HL-60 (cell line): ENCODE data around the gene SCYL1.

Experiments used
- DNase-seq, 2 experiments: peaks; one replicate each; pipeline ENCODE4 v3.0.0-alpha.2; 2010 to 2020; ENCODE audit warnings: low read depth in 1 of 2, low spot score in 1 of 2
- H3K27ac ChIP-seq: fragments of 250-450 bp; sonication (Bioruptor Pico); replicated peaks from 2 replicates; pipeline ENCODE4 v1.5.1; 2020; ENCODE audit warnings: mild to moderate bottlenecking, moderate library complexity
- H3K27me3 ChIP-seq: fragments of 250-450 bp; sonication (Bioruptor Pico); 2 replicates; pipeline ENCODE4 v1.5.1; 2021; ENCODE audit warnings: mild to moderate bottlenecking, moderate library complexity; ENCODE audit not compliant: insufficient read depth, poor library complexity, severe bottlenecking
- H3K4me3 ChIP-seq: replicated peaks from 2 replicates; pipeline ENCODE4 v1.5.1; 2011; ENCODE audit warnings: mild to moderate bottlenecking, control low read depth, low read length; ENCODE audit not compliant: insufficient read depth
- CTCF ChIP-seq: IDR thresholded peaks from one replicate; pipeline ENCODE4 v1.5.1; 2011; ENCODE audit warnings: low read length, control low read depth, inconsistent platforms; ENCODE audit not compliant: insufficient read depth
- GABPA ChIP-seq: IDR thresholded peaks from 2 replicates; pipeline ENCODE4 v1.6.1; 2012; ENCODE audit warnings: low read depth
- POLR2AphosphoS5 ChIP-seq: IDR thresholded peaks from 2 replicates; pipeline ENCODE4 v1.6.1; 2012; ENCODE audit warnings: low read depth
- REST ChIP-seq: IDR thresholded peaks from 2 replicates; pipeline ENCODE4 v1.6.1; 2012; ENCODE audit warnings: low read depth; ENCODE audit not compliant: insufficient replicate concordance
- SPI1 ChIP-seq: IDR thresholded peaks from 2 replicates; pipeline ENCODE4 v1.6.1; 2012; ENCODE audit warnings: low read depth, mild to moderate bottlenecking, borderline replicate concordance

SCYL1 gene

GRCh38 chr11:65478388-65479183 lies 46.3 kb upstream of the SCYL1 start:
- H3K27ac ChIP-seq, result peak overlapping the region; percentile 98
- H3K27me3 ChIP-seq, result no peaks in the 10 kb centered on the region
- no peak for TF ChIP-seq POLR2AphosphoS5
- no peak for TF ChIP-seq GABPA
- TF ChIP-seq SPI1, result no peak
- TF ChIP-seq CTCF, result no peak
- TF ChIP-seq REST, result no peak
- DNase-seq, result no peak
- no peak overlapping the region for H3K4me3 ChIP-seq

GRCh38 chr11:65479184-65480145 lies 45.4 kb upstream of the SCYL1 start:
- Histone ChIP-seq H3K27ac (0 out of 2 replicates have a peak overlapping the region, but pooled peaks have one; percentile 16), H3K4me3 (no peak overlapping the region), H3K27me3 (no peaks in the 10 kb centered on the region)
- DNase-seq, result no peak
- TF ChIP-seq GABPA (no peak), REST (no peak), POLR2AphosphoS5 (no peak), SPI1 (no peak), CTCF (no peak)

- no peaks in the 10 kb centered on the region for H3K27me3 ChIP-seq
- no peak overlapping the region for H3K27ac ChIP-seq
- H3K4me3 ChIP-seq, result no peak overlapping the region
- TF ChIP-seq GABPA (no peak), SPI1 (0 out of 2 replicates have a peak, but pooled peaks have one; percentile 12)
- DNase-seq, result no peak
Observed at GRCh38 chr11:65482306-65482850, 42.5 kb upstream of the SCYL1 start.

GRCh38 chr11:65485920-65486219 lies 39.0 kb upstream of the SCYL1 start:
- no peak for DNase-seq
- Histone ChIP-seq H3K27me3 (no peaks in the 10 kb centered on the region), H3K4me3 (no peak overlapping the region), H3K27ac (no peak overlapping the region)
- TF ChIP-seq SPI1, result no peak
- no peak for TF ChIP-seq CTCF
- no peak for TF ChIP-seq REST
- TF ChIP-seq GABPA, result no peak
- no peak for TF ChIP-seq POLR2AphosphoS5
